SK-N-MC (cell line): ENCODE measurements around the gene CAMTA1.

Source experiments
- EZH2 ChIP-seq: fragments of 200-600 bp; sonication (generic); IDR thresholded peaks from one replicate; pipeline ENCODE4 v1.6.1; 2017; ENCODE audit warnings: antibody characterized with exemption
- FOXP2 ChIP-seq: optimal IDR thresholded peaks from 2 replicates; pipeline ENCODE3; 2011; ENCODE audit warnings: mild to moderate bottlenecking, moderate library complexity; ENCODE audit not compliant: insufficient read depth; ENCODE audit errors: extremely low read length, control extremely low read depth

DNA sequence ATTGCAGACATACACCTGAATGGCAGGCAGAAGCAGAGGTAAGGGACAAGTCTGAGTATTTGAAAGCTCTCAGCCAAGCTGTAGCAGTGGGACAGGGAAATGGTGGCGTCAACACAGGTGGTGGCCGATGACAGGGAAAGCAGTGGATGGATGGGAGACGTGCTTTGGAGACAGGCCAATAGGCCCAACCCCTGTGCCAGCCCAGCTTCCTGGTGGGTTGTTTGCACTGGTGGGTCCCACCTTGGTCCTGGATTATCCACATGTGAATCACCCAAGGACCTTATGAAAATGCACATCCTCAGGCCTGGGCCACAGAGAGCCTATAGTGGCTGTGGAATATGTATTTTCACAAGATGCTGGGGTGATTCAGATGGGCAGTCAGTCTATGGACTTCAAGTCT lies 782.1 kb downstream of the CAMTA1 start:
- TF ChIP-seq EZH2 (no peak), FOXP2 (no peak)
